Testis (tissue), 3 donors: Measurements from ENCODE around the gene PTPRD. TPM values are rescaled to one million over a fixed set of nuclear protein-coding genes. Genes with fewer than 3 reads are reported as not detected.

Source experiments
- DNase-seq: peaks from one replicate; pipeline ENCODE4 v3.0.0-alpha.2; 2019
- H3K27ac ChIP-seq, 2 donors: fragments of 200-600 bp; sonication (generic); one replicate each; pipeline ENCODE4 v1.5.1; 2019
- H3K27me3 ChIP-seq: fragments of 200-600 bp; sonication (generic); one replicate; pipeline ENCODE4 v1.5.1; 2019
- H3K36me3 ChIP-seq: fragments of 200-600 bp; sonication (generic); one replicate; pipeline ENCODE4 v1.5.1; 2017; ENCODE audit warnings: low read depth; ENCODE audit errors: missing control alignments
- H3K4me1 ChIP-seq: fragments of 200-600 bp; sonication (generic); one replicate; pipeline ENCODE4 v1.5.1; 2019
- H3K4me3 ChIP-seq, 2 donors: fragments of 200-600 bp; sonication (generic); one replicate each; pipeline ENCODE4 v1.5.1; 2017 to 2019
- H3K9me3 ChIP-seq: fragments of 200-600 bp; sonication (generic); one replicate; pipeline ENCODE4 v1.5.1; 2017
- POLR2A ChIP-seq: fragments of 450-650 bp; IDR thresholded peaks from one replicate; pipeline ENCODE4 v1.6.1; 2017; ENCODE audit warnings: antibody characterized with exemption, mild to moderate bottlenecking, moderate library complexity
- WGBS, 2 donors: methylation state at CpG; one replicate each; pipeline ENCODE4 v1.1.5; 2018; 5-methylcytosine and 5-hydroxymethylcytosine counted together
- intact Hi-C: fragments of 100-400 bp; cut with DNase I; formaldehyde crosslinking; loops from one replicate; pipeline ENCODE4 v1.15.1; 2023; ENCODE audit warnings: low total_unique reads
- polyA plus RNA-seq: library from polyadenylated mRNA; stranded (reverse); fragments of 350-450 nt; fragmentation: Illumina TruSeq; extraction: RNeasy Lipid Tissue Mini Kit (QIAGEN cat#74804); gene quantifications from one replicate; pipeline ENCODE4 v1.2.3, GENCODE V29; 2014; ENCODE audit warnings: low read depth, low replicate concordance; ENCODE audit not compliant: insufficient read depth
- total RNA-seq, 2 donors: library from RNA; depleted of rRNA; stranded (reverse); fragments of >200 nt; gene quantifications; one replicate each; pipeline ENCODE4 v1.2.3, GENCODE V29; 2016
- TF ChIP-seq, protein P1 (sequence below), 3 experiments: fragments of 450-650 bp in 2 of 3; fragments of 200-600 bp in 1 of 3; sonication (generic) in 1 of 3; IDR thresholded peaks; one replicate each; pipeline ENCODE4 v1.5.1; 2016 to 2019; ENCODE audit warnings: antibody characterized with exemption in 3 of 3, mild to moderate bottlenecking in 2 of 3, moderate library complexity in 1 of 3

The PTPRD gene
- total and polyA plus RNA-seq, 3 donors from 2014 or later = 15.4 to 33.6 (median 32.5) TPM

GRCh38 chr9:8613346-8613825 lies 1999.4 kb downstream of the PTPRD start:
- no peaks in the 10 kb centered on the region for H3K36me3 ChIP-seq
- TF ChIP-seq, protein P1, sequence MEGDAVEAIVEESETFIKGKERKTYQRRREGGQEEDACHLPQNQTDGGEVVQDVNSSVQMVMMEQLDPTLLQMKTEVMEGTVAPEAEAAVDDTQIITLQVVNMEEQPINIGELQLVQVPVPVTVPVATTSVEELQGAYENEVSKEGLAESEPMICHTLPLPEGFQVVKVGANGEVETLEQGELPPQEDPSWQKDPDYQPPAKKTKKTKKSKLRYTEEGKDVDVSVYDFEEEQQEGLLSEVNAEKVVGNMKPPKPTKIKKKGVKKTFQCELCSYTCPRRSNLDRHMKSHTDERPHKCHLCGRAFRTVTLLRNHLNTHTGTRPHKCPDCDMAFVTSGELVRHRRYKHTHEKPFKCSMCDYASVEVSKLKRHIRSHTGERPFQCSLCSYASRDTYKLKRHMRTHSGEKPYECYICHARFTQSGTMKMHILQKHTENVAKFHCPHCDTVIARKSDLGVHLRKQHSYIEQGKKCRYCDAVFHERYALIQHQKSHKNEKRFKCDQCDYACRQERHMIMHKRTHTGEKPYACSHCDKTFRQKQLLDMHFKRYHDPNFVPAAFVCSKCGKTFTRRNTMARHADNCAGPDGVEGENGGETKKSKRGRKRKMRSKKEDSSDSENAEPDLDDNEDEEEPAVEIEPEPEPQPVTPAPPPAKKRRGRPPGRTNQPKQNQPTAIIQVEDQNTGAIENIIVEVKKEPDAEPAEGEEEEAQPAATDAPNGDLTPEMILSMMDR (IDR thresholded peaks at IDR 0.05) = no peak
- TF ChIP-seq POLR2A = no peak
- intact Hi-C loops = no loop called here
- no peaks in the 10 kb centered on the region for H3K9me3 ChIP-seq
- no peak overlapping the region for H3K4me3 ChIP-seq
- no peak for DNase-seq
- H3K27me3 ChIP-seq = no peaks in the 10 kb centered on the region
- no peak overlapping the region for H3K27ac ChIP-seq
- 88 to 92% methylated on average over 1 of the region's 1 CpG for WGBS, 2 donors
- H3K4me1 ChIP-seq = no peaks in the 10 kb centered on the region

- no peaks in the 10 kb centered on the region for H3K36me3 ChIP-seq
- 95 to 98% methylated on average over 3 of the region's 3 CpGs for WGBS, 2 donors
Measured at GRCh38 chr9:8611153-8611552, 2001.6 kb downstream of the PTPRD start.

DNA sequence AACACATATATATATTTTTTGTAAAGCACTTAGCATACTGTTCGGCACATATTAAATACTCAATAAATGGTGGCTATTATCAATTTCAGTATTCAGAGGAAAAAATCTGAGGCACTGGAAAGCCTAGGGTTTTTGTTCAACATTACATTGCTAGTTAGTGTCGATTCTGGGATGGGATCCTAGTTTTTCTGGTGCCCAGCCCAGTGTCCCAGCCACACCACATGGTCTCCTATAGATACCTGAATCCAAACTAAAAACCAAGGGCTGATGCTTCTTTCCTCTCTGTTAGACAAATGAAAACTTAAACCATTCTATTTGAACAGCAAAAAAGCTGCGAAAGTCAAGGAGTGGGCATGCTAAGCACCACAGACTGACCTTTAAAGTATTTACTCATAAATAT lies 2002.5 kb downstream of the PTPRD start:
- no peaks in the 10 kb centered on the region for H3K36me3 ChIP-seq
- H3K27ac ChIP-seq = no peak overlapping the region
- DNase-seq = no peak
- H3K9me3 ChIP-seq = no peaks in the 10 kb centered on the region
- no peaks in the 10 kb centered on the region for H3K27me3 ChIP-seq
- no peak for TF ChIP-seq POLR2A
- TF ChIP-seq, protein P1 (IDR thresholded peaks at IDR 0.05) = no peak
- WGBS, 2 donors = 92 to 95% methylated on average over 3 of the region's 3 CpGs
- H3K4me3 ChIP-seq = no peak overlapping the region
- intact Hi-C loops = no loop called here
- no peaks in the 10 kb centered on the region for H3K4me1 ChIP-seq

More at GRCh38 chr9:8611153-8611552, 2001.6 kb downstream of the PTPRD start:
- TF ChIP-seq POLR2A = no peak
- TF ChIP-seq, protein P1 (IDR thresholded peaks at IDR 0.05) = no peak
- DNase-seq = no peak
- intact Hi-C loops = no loop called here
- Histone ChIP-seq H3K4me1 (no peaks in the 10 kb centered on the region), H3K27me3 (no peaks in the 10 kb centered on the region), H3K4me3 (no peak overlapping the region), H3K9me3 (no peaks in the 10 kb centered on the region), H3K27ac (no peak overlapping the region)

DNA sequence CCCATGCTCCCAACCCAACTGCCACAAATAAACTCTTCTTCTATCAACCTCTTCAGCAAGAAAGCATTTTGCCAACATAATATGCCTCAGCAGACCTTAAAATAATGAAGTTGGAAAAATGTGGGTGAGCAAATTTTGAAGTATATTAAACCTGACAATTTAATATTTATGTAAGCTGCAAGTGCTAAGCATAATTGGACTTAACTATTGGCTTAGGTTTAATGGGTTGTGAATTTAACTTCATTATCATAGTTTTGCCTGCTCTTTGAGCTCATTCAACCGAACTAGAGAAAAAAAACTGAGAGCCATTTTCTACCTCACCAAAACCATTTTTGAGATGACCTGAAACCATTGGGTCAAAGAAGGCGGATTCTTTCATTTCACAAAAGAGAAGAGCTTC lies 2007.7 kb downstream of the PTPRD start:
- Histone ChIP-seq H3K9me3 (no peaks in the 10 kb centered on the region), H3K27me3 (no peaks in the 10 kb centered on the region), H3K27ac (no peak overlapping the region), H3K36me3 (no peaks in the 10 kb centered on the region), H3K4me3 (no peak overlapping the region), H3K4me1 (no peaks in the 10 kb centered on the region)
- 82 to 91% methylated on average over 2 of the region's 2 CpGs for WGBS, 2 donors
- intact Hi-C loops = no loop called here
- no peak for DNase-seq
- no peak for TF ChIP-seq POLR2A
- TF ChIP-seq, protein P1 (IDR thresholded peaks at IDR 0.05) = no peak

- H3K4me1 ChIP-seq = no peaks in the 10 kb centered on the region
- H3K27ac ChIP-seq = no peak overlapping the region
- TF ChIP-seq, protein P1 (IDR thresholded peaks at IDR 0.05) = no peak
- TF ChIP-seq POLR2A = no peak
- intact Hi-C loops = no loop called here
- no peak overlapping the region for H3K4me3 ChIP-seq
- H3K27me3 ChIP-seq = no peaks in the 10 kb centered on the region
- H3K9me3 ChIP-seq = no peaks in the 10 kb centered on the region
- H3K36me3 ChIP-seq = no peaks in the 10 kb centered on the region
- no peak for DNase-seq
- WGBS, 2 donors = 89 to 100% methylated on average over 1 of the region's 1 CpG
Measured at GRCh38 chr9:8604201-8604600, 2008.6 kb downstream of the PTPRD start.
